GM19328 (cell line): ENCODE data around the gene CRTC3.

Experiments used
- ATAC-seq: cut with Tn5 transposase; IDR thresholded peaks from one replicate; pipeline ENCODE4 v1.9.1; 2021; ENCODE audit warnings: mild to moderate bottlenecking, moderate library complexity; ENCODE audit not compliant: unreplicated experiment

CRTC3 gene

DNA sequence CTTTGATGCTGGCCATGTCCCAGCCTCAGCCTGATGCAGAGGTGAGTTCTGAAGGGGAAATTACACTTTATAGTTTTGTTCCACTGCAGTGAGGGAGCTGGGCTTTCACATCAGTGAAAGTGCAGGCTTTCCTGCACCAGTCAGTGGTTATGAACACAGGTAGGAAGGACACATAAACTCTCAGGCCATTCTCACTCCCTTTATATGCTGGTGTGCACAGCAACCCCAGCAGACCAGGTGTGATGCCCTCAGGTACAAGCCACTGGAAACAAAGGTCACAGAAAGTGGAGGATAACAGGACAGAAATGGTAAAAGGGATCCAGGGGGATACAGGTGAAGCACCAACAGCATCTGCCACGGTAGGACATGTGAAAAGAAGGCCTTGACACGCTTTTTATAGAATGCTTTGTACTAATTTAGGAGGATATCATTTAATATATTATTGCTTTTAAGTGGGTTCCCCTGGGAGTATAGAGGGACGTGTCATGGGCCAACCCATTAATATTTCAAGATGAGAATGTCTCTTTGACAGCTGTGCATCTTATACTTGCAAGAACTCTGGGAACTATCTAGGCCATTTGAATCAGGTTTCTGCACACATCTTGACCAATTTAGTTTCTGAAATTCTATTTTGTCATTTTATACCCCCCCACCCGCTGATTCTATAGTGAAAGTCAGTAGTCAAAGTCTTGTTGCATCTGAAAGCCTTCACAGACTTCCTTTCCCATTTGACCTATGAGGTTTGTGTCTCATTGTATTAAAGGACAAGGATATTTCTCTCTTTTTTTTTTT, 162.5 kb downstream of the CRTC3 start:
- ATAC-seq: no peak
